Caco-2 (cell line): Measurements from ENCODE around the gene CREB3L1. TPM values are rescaled to one million over a fixed set of nuclear protein-coding genes. Genes with fewer than 3 reads are reported as not detected.

ENCODE experiments used
- BruUV-seq: library from RNA; stranded (reverse); fragments of 400-500 nt; replicated peaks from 2 replicates; lab custom pipeline; 2021; lab: Mats Ljungman, UMichigan
- CTCF ChIA-PET: fragments of 300-600 bp; sonication (Branson Sonifier 250); formaldehyde crosslinking; loops from one replicate; lab custom pipeline; 2022; ENCODE audit warnings: antibody characterized with exemption; lab: Charles Lee
- POLR2A ChIA-PET: fragments of 300-600 bp; sonication (Branson Sonifier 250); formaldehyde crosslinking; loops from one replicate; lab custom pipeline; 2022; ENCODE audit warnings: antibody characterized with exemption; lab: Charles Lee
- DNase-seq, 2 experiments: peaks; one replicate each; pipeline versions ENCODE4 v3.0.0 to v3.0.0-alpha.2; 2020 to 2022
- H3K27me3 ChIP-seq: replicated peaks from 2 replicates; pipeline ENCODE4 v1.6.0; 2011; ENCODE audit warnings: low read length; ENCODE audit not compliant: control insufficient read depth, insufficient read depth
- H3K36me3 ChIP-seq: 2 replicates; pipeline ENCODE4 v1.5.1; 2011; ENCODE audit warnings: low read length; ENCODE audit not compliant: control insufficient read depth, insufficient read depth
- H3K4me1 ChIP-seq: fragments of 250-450 bp; sonication (Bioruptor Pico); 2 replicates; pipeline ENCODE4 v1.5.1; 2020; ENCODE audit warnings: mild to moderate bottlenecking
- H3K4me3 ChIP-seq: 2 replicates; pipeline ENCODE4 v1.5.1; 2011; ENCODE audit warnings: low read depth, mild to moderate bottlenecking, control low read depth, low read length
- H3K9me3 ChIP-seq: fragments of 250-450 bp; sonication (Bioruptor Pico); 2 replicates; pipeline ENCODE4 v1.5.1; 2020; ENCODE audit warnings: mild to moderate bottlenecking, moderate library complexity
- H3K27ac Mint-ChIP-seq: one replicate; pipeline ENCODE4 v1.8.0; 2022; ENCODE audit warnings: mixed read lengths; ENCODE audit not compliant: unreplicated experiment
- H3K27me3 Mint-ChIP-seq: one replicate; pipeline ENCODE4 v1.8.0; 2022; ENCODE audit warnings: mixed read lengths; ENCODE audit not compliant: insufficient read depth, unreplicated experiment
- H3K36me3 Mint-ChIP-seq: one replicate; pipeline ENCODE4 v1.8.0; 2022; ENCODE audit warnings: mild to moderate bottlenecking, mixed read lengths; ENCODE audit not compliant: insufficient read depth, unreplicated experiment
- H3K4me1 Mint-ChIP-seq: one replicate; pipeline ENCODE4 v1.8.0; 2022; ENCODE audit warnings: low read depth, mixed read lengths; ENCODE audit not compliant: unreplicated experiment
- H3K4me3 Mint-ChIP-seq: one replicate; pipeline ENCODE4 v1.8.0; 2022; ENCODE audit warnings: mild to moderate bottlenecking, moderate library complexity, mixed read lengths; ENCODE audit not compliant: unreplicated experiment
- H3K9me3 Mint-ChIP-seq: one replicate; pipeline ENCODE4 v1.8.0; 2022; ENCODE audit warnings: mixed read lengths; ENCODE audit not compliant: unreplicated experiment
- CTCF ChIP-seq, 2 experiments: fragments of 200-600 bp in 1 of 2; IDR thresholded peaks; 1 replicate in 1 of 2; 2 replicates in 1 of 2; pipeline versions ENCODE4 v1.5.1 to v1.8.0; 2011 to 2022; ENCODE audit warnings: antibody characterized with exemption in 1 of 2, control low read depth in 1 of 2, inconsistent platforms in 1 of 2, low read depth in 1 of 2, low read length in 1 of 2, mild to moderate bottlenecking in 1 of 2, moderate library complexity in 1 of 2; ENCODE audit not compliant: insufficient read depth in 1 of 2, severe bottlenecking in 1 of 2, unreplicated experiment in 1 of 2
- intact Hi-C: fragments of 100-400 bp; cut with micrococcal nuclease; formaldehyde crosslinking; loops from one replicate; pipeline ENCODE4 v1.10.0; 2022; ENCODE audit not compliant: unreplicated experiment
- total RNA-seq: library from RNA; stranded (reverse); gene quantifications from 2 replicates; pipeline ENCODE4 v1.2.3, GENCODE V29; 2022

CREB3L1 gene
- total RNA-seq, 1 experiment from 2014 or later: 24.9 TPM

- DNase-seq: no peak
- Histone ChIP-seq H3K4me3 (peak overlapping the region; percentile 85), H3K9me3 (no peaks in the 10 kb centered on the region), H3K36me3 (no peaks in the 10 kb centered on the region; the same call in 1 of the 2 replicates), H3K4me1 (peaks cover 70% of the 10 kb centered on the region), H3K27me3 (no peaks in the 10 kb centered on the region)
- H3K27me3 Mint-ChIP-seq: no peaks in the 10 kb centered on the region
- peak overlapping the region; percentile 89 for H3K4me3 Mint-ChIP-seq
- no peaks in the 10 kb centered on the region for H3K9me3 Mint-ChIP-seq
- BruUV-seq: no TSS peak
- H3K36me3 Mint-ChIP-seq: peaks cover 8% of the 10 kb centered on the region
- CTCF ChIA-PET: interaction anchor here (1.3 to 2.3 kb wide), 6 partner anchors 13 to 115 kb away, joined by 3 to 12 read pairs (median 7); partner anchors contain the start of gene CHRM4
- intact Hi-C loops: loop anchor here (1.0 to 2.0 kb wide), 2 partner anchors 20 to 30 kb away; no protein-coding TSS in a partner anchor
- no peak overlapping the region for H3K27ac Mint-ChIP-seq
- H3K4me1 Mint-ChIP-seq: peaks cover 66% of the 10 kb centered on the region
- POLR2A ChIA-PET: interaction anchor here (3.5 kb wide), 1 partner anchor 34 kb away, joined by 23 read pairs; no protein-coding TSS in a partner anchor
- TF ChIP-seq CTCF (IDR thresholded peaks at IDR 0.05; ENCODE audit: insufficient read depth in 1 of 2, low read depth in 1 of 2, low read length in 1 of 2, severe bottlenecking in 1 of 2, unreplicated experiment in 1 of 2): no peak
Measured at GRCh38 chr11:46277313-46277621, 195 bp upstream of the CREB3L1 start.

GRCh38 chr11:46278387-46279125, 1.1 kb downstream of the CREB3L1 start:
- Mint-ChIP-seq H3K9me3 (no peaks in the 10 kb centered on the region), H3K27me3 (no peaks in the 10 kb centered on the region), H3K4me3 (peak overlapping the region; percentile 89), H3K27ac (peak overlapping the region; percentile 20), H3K4me1 (peaks cover 60% of the 10 kb centered on the region), H3K36me3 (peaks cover 14% of the 10 kb centered on the region)
- Histone ChIP-seq H3K9me3 (no peaks in the 10 kb centered on the region), H3K27me3 (no peaks in the 10 kb centered on the region), H3K4me1 (peaks cover 57% of the 10 kb centered on the region), H3K36me3 (no peaks in the 10 kb centered on the region; the same call in 1 of the 2 replicates), H3K4me3 (peak overlapping the region; percentile 85)
- ChIA-PET POLR2A (interaction anchor here (0.6 to 3.5 kb wide), 3 partner anchors 36 to 158 kb away, joined by 5 to 23 read pairs (median 10); no protein-coding TSS in a partner anchor), CTCF (interaction anchor here (0.6 to 2.3 kb wide), 9 partner anchors 12 to 39 kb away, joined by 3 to 12 read pairs (median 4); no protein-coding TSS in a partner anchor)
- peak; percentile 62 to 74 for DNase-seq
- BruUV-seq: no TSS peak
- intact Hi-C loops: loop anchor here (1.0 kb wide), 1 partner anchor 30 kb away; no protein-coding TSS in a partner anchor
- TF ChIP-seq CTCF (IDR thresholded peaks at IDR 0.05; ENCODE audit: insufficient read depth in 1 of 2, low read depth in 1 of 2, low read length in 1 of 2, severe bottlenecking in 1 of 2, unreplicated experiment in 1 of 2): peak; percentile 63 to 82
